Stimulated activated naive CD4-positive, alpha-beta T cell (primary cell): ENCODE measurements around the gene CLMN.

Source experiments
- DNase-seq, 6 experiments: peaks; one replicate each; lab custom pipeline; 2025; lab: John Stamatoyannopoulos, UW

The CLMN gene

GRCh38 chr14:95344536-95344935 is 24.8 kb upstream of the CLMN start:
- DNase-seq: no peak

GRCh38 chr14:95341564-95341963 is 21.9 kb upstream of the CLMN start:
- no peak for DNase-seq

- DNase-seq: no peak
These were observed 21.4 kb upstream of the CLMN start for GRCh38 chr14:95341115-95341514.

DNA sequence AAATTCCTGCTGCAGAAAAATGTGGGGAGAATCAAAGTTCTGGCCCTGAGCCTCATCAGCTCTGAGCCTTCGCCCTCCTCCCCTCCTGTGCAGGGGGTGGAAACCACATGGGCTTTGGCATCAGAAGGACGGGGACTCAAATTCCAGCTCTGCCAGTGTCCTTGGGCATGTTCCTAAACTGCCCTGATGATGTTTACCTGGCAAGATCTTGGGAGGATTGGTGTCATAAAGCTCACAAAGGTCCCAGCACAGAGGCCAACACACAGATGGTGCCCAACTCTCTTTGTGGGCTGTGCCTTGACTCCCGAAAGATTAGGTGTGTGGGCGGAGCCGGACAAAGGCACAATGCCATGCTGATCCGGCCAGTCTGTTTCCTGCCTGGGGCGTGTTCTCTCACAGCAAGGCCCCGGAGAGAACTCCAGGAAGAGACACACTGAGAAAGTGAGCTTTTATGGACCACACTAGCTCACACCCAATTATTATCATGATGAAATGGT is 20.5 kb upstream of the CLMN start:
- DNase-seq: no peak

GRCh38 chr14:95339301-95339865 is 19.7 kb upstream of the CLMN start:
- no peak for DNase-seq

- DNase-seq: no peak
These were observed 18.7 kb upstream of the CLMN start for GRCh38 chr14:95338436-95338835.

DNA sequence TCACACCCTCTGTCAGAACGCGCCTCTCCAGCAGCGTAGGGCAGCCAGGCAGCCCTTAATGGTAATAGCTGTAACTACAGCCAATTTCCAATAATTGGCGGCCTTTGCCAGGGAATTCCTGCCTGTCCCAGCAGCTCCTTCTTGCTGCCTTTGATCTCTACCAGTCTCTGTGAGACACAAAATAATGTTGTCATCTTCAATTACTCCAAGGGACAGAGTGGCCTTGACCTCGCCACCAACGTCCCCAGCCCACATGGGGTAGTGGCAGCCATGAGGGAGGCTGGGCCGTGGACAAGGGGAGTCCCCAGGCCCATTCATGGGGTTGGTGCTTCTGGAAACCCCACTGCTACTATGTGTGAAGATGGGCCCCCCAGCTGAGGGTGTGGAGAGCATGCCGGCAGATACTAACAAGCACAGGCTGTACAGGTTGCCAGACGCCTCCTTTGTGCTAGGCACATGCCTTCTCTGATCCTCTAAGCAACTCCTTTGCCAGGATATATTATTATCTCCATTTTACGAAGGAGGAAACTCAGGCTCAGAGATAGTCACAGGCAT is 17.4 kb upstream of the CLMN start:
- no peak for DNase-seq

GRCh38 chr14:95336192-95336760 is 16.6 kb upstream of the CLMN start:
- no peak for DNase-seq

DNA sequence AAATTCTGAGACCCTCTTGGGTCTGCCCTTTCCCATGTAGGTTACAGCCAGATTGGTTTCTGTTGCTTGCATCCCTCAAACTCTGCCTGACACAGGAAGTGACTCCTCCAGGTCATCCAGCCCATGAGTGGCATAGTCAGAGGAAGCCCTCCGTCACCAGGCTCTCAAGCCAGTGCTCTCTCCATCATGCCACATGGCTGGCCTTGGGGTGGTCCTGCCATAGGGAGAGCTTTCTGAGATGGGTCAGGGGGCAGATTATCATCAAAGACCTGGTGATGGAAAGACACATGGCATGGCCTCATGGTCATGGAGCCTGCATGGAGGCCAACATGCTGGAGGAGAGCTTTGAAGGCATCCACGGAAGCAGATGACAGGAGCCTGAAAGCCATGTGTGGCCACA is 15.4 kb upstream of the CLMN start:
- no peak for DNase-seq

- DNase-seq: no peak
These were observed 14.3 kb upstream of the CLMN start for GRCh38 chr14:95334044-95334443.

- DNase-seq: no peak
These were observed 12.9 kb upstream of the CLMN start for GRCh38 chr14:95332641-95333040.

DNA sequence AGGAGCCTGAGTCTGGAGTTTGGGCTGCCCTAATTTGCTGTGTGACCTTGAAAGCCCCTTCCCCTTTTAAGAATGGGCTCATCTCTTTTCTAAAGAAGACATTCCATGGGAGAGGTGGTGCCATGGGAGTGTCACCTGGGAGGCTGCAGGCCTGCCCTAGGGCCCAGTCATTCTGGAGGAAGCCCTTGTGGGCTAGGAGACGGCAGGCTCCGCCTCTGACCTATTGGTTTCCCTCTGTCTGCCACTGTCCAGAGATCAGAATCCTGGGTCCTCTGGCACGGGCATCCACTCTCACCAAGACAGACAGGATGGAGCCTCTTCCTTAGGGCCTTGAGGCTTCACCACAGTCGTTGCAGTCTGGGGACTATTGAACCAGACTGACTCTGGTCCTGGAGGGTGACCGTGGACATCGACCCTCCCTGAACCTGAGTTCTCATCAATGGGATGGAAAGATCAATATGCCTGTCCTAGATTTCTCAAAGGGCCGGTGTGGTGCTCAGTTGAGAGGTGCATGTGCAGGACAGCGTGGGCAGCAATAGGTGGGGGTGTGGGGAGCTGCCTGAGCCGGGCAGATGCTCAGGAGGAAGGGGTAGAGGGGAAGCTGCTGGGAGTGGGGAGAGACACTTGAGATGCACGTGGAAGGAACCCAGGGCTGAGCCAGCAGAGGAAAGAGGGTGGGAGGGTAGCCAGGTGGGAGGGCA is 12.2 kb upstream of the CLMN start:
- no peak for DNase-seq

GRCh38 chr14:95330591-95331370 is 11.1 kb upstream of the CLMN start:
- no peak for DNase-seq

- DNase-seq: no peak
These were observed 10.2 kb upstream of the CLMN start for GRCh38 chr14:95329941-95330340.

DNA sequence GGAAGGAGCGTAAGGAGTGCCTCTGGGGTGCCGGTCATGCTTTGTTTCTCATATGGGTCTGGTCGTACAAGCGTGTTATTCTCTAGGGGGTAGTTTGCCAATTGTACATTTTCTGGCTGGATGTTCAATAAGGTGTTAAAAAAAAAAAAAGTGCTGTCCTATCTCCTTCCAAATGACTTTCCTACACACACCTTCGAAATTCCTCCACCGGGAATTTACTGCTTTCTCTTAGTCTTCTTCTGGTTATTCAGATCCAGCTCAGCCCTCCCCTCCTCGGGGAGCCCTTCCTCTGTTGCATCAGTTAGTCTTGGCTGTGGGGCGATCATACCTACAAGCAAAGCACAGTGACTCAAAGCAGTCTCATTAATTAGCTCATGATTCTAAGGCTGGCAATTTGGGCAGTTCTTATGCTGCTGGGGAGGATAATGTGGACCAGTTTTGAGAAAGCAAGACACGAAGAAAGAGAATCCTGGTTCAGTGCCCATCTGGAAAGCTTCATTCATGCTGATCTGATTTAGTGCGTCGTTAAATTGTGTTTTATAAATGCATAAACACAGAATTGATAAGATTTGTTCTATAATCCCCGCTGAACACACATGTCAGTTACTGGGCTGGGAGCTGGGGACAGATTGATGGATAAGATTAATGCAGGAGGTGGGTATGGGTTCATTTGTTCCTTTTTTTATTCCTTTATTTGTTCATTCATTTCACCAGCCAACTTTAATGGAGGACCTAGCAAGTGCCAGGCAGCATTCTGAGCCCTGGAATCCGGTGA is 9.2 kb upstream of the CLMN start:
- DNase-seq: no peak

GRCh38 chr14:95327558-95328374 is 8.1 kb upstream of the CLMN start:
- no peak for DNase-seq

DNA sequence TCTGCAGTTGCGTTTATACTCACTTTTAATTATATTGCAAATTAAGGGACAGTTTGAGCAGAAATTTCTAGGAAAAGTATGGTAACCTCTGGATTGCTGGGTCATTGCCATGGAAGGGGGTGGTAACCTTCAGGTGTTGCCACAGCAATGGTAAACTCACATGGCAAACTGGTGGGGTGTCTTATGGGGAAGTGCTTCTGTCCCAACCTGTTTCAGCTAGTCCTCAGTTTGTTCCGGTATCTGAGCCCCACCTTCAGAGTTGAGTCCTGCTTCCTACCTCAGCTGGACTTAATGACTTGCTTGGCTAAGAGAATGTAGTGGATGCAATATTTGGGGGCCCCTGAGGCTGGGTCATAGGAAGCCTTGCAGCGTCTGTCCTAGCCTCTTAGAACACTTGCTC is 7.3 kb upstream of the CLMN start:
- no peak for DNase-seq

DNA sequence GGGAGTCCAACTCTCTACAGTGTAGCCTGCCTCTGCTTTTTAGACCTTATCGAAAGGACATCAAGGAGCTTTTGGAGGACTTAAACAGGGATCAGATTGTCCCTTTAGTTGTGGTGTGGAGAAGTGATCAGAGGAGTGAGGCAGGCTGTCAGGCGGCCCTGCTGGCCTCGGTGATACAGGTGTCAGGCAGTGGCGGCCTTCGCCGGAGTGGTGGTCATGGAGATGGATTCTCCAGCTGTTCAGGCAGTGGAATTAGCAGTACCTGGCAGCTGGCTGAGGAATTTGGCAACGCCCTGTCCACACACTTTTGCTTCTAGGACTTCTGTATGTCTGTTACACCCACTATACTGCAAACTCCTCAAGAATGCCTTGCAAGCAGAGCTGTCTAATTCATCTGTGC is 4.2 kb upstream of the CLMN start:
- no peak for DNase-seq

- DNase-seq: no peak
These were observed 3.7 kb upstream of the CLMN start for GRCh38 chr14:95323361-95323760.

DNA sequence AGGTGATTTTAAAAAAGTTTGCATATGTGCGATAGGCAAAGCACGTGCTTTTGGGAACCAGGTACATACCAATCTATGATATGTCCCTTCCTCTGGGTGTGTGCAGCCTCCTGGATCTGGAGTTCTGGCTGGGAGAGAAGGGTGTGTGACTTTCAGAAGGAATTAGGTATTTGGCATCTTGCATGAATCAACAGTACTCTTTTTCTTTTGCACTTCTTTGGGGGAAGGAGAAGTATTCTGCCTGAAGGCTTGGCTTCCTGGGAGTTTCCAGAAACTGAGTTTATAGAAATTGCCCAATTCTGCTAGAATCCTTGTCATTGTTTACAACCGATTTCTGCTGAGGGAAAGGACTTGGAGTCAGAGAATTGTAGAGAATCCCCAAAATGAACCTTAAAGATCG is 2.9 kb upstream of the CLMN start:
- no peak for DNase-seq
